DND-41 (cell line): ENCODE results near the gene COMP.

ENCODE experiments used
- ATAC-seq: fragments of 200-7000 bp; cut with Tn5 transposase; 3 replicates; pipeline ENCODE4 v1.9.1; 2021; ENCODE audit warnings: low read depth; ENCODE audit not compliant: insufficient read depth
- DNase-seq: peaks from one replicate; pipeline ENCODE4 v3.0.0-alpha.2; 2020
- H2AFZ ChIP-seq: 2 replicates; pipeline ENCODE4 v1.6.0; 2012; ENCODE audit warnings: low read depth, low read length
- H3K27ac ChIP-seq: 2 replicates; pipeline ENCODE4 v1.5.1; 2012; ENCODE audit warnings: low read length, inconsistent platforms
- H3K27me3 ChIP-seq: fragments of 200-600 bp; sonication (generic); 2 replicates; pipeline ENCODE4 v1.6.0; 2012; ENCODE audit warnings: low read length, mild to moderate bottlenecking, inconsistent platforms; ENCODE audit not compliant: insufficient read depth, poor library complexity
- H3K36me3 ChIP-seq: 2 replicates; pipeline ENCODE4 v1.5.1; 2012; ENCODE audit warnings: low read length, inconsistent platforms; ENCODE audit not compliant: insufficient read depth
- H3K4me1 ChIP-seq: 2 replicates; pipeline ENCODE4 v1.5.1; 2012; ENCODE audit warnings: mild to moderate bottlenecking, low read length; ENCODE audit not compliant: insufficient read depth
- H3K4me2 ChIP-seq: 2 replicates; pipeline ENCODE4 v1.6.0; 2012; ENCODE audit warnings: mild to moderate bottlenecking, moderate library complexity, low read length, inconsistent platforms; ENCODE audit not compliant: insufficient read depth
- H3K4me3 ChIP-seq, 2 experiments: fragments of 200-600 bp in 1 of 2; shearing (Covaris generic) in 1 of 2; 2 replicates each; pipeline ENCODE4 v1.5.1; 2012 to 2016; ENCODE audit warnings: inconsistent platforms in 2 of 2, low read length in 2 of 2, mild to moderate bottlenecking in 2 of 2, low read depth in 1 of 2, moderate library complexity in 1 of 2
- H3K79me2 ChIP-seq: 2 replicates; pipeline ENCODE4 v1.6.0; 2012; ENCODE audit warnings: low read length, inconsistent platforms; ENCODE audit not compliant: insufficient read depth
- H3K9ac ChIP-seq: 2 replicates; pipeline ENCODE4 v1.6.0; 2012; ENCODE audit warnings: low read depth, mild to moderate bottlenecking, inconsistent platforms, low read length, moderate library complexity
- H3K9me3 ChIP-seq: 2 replicates; pipeline ENCODE4 v1.5.1; 2012; ENCODE audit warnings: low read length, moderate library complexity, mild to moderate bottlenecking, inconsistent platforms; ENCODE audit not compliant: insufficient read depth, severe bottlenecking
- H4K20me1 ChIP-seq: 2 replicates; pipeline ENCODE4 v1.6.0; 2012; ENCODE audit warnings: low read length; ENCODE audit not compliant: insufficient read depth
- EZH2 ChIP-seq: IDR thresholded peaks from 3 replicates; pipeline ENCODE4 v1.6.1; 2012; ENCODE audit warnings: borderline replicate concordance, low read depth, mild to moderate bottlenecking, moderate library complexity, low read length, inconsistent platforms; ENCODE audit not compliant: severe bottlenecking
- TF ChIP-seq, protein P1 (sequence below): IDR thresholded peaks from 2 replicates; pipeline ENCODE4 v1.5.1; 2012; ENCODE audit warnings: borderline replicate concordance, low read length, moderate library complexity, mild to moderate bottlenecking; ENCODE audit not compliant: poor library complexity, severe bottlenecking; ENCODE audit errors: extremely low read depth

COMP gene

DNA sequence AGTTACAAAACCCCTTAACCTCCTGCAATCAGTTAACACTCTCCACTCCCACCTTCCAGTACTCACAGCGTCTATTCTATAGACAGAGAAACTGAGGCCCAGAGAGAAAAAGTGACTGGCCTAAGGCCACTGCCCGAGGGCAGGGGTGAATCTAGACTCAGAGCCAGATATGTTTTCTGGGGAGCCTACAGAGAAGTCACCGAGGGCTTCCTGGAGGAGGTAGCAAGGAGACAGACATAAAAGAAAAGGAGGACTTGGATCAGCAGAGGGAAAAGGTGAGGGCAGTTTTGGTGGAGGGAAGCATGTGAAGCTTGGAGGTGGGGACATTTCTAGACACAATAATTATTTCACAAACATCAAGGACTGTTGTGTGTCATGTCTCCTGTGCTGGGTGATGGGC is 1.6 kb upstream of the COMP start:
- no peak for TF ChIP-seq EZH2
- TF ChIP-seq, protein P1, sequence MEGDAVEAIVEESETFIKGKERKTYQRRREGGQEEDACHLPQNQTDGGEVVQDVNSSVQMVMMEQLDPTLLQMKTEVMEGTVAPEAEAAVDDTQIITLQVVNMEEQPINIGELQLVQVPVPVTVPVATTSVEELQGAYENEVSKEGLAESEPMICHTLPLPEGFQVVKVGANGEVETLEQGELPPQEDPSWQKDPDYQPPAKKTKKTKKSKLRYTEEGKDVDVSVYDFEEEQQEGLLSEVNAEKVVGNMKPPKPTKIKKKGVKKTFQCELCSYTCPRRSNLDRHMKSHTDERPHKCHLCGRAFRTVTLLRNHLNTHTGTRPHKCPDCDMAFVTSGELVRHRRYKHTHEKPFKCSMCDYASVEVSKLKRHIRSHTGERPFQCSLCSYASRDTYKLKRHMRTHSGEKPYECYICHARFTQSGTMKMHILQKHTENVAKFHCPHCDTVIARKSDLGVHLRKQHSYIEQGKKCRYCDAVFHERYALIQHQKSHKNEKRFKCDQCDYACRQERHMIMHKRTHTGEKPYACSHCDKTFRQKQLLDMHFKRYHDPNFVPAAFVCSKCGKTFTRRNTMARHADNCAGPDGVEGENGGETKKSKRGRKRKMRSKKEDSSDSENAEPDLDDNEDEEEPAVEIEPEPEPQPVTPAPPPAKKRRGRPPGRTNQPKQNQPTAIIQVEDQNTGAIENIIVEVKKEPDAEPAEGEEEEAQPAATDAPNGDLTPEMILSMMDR: no peak
- Histone ChIP-seq H4K20me1 (no peaks in the 10 kb centered on the region), H3K27me3 (no peaks in the 10 kb centered on the region), H3K9me3 (no peaks in the 10 kb centered on the region), H2AFZ (no peak overlapping the region), H3K36me3 (no peaks in the 10 kb centered on the region), H3K9ac (no peak overlapping the region), H3K4me1 (no peaks in the 10 kb centered on the region), H3K27ac (no peak overlapping the region), H3K79me2 (no peaks in the 10 kb centered on the region), H3K4me3 (no peak overlapping the region), H3K4me2 (no peak overlapping the region)
- ATAC-seq (no peak), DNase-seq (no peak)

DNA sequence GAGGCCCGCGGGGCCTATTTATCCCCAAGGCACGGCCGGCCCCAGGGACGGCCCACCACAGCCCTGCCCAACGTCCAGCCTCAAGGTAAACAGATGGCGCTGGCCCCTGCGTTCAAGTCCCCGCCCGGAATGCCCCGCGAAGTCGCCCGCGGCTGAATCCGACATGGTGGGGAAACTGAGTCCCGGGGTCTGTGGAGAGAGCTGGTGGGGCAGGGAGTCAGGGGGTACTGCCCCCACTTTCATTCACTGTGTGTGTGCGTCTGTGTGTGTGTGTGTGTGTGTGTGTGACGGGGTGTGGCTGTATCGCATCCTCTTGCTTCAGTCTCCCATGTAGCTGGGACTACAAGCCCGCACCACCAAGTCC is 192 bp upstream of the COMP start:
- DNase-seq: no peak
- H3K36me3 ChIP-seq: no peaks in the 10 kb centered on the region
- TF ChIP-seq EZH2: no peak
- TF ChIP-seq, protein P1: no peak
- H3K27ac ChIP-seq: no peak overlapping the region
- no peaks in the 10 kb centered on the region for H3K27me3 ChIP-seq
- H3K4me1 ChIP-seq: no peaks in the 10 kb centered on the region
- H3K79me2 ChIP-seq: no peaks in the 10 kb centered on the region
- no peak overlapping the region for H3K9ac ChIP-seq
- no peaks in the 10 kb centered on the region for H4K20me1 ChIP-seq
- no peak for ATAC-seq
- no peak overlapping the region for H3K4me2 ChIP-seq
- no peaks in the 10 kb centered on the region for H3K9me3 ChIP-seq
- H3K4me3 ChIP-seq: no peak overlapping the region
- no peak overlapping the region for H2AFZ ChIP-seq

DNA sequence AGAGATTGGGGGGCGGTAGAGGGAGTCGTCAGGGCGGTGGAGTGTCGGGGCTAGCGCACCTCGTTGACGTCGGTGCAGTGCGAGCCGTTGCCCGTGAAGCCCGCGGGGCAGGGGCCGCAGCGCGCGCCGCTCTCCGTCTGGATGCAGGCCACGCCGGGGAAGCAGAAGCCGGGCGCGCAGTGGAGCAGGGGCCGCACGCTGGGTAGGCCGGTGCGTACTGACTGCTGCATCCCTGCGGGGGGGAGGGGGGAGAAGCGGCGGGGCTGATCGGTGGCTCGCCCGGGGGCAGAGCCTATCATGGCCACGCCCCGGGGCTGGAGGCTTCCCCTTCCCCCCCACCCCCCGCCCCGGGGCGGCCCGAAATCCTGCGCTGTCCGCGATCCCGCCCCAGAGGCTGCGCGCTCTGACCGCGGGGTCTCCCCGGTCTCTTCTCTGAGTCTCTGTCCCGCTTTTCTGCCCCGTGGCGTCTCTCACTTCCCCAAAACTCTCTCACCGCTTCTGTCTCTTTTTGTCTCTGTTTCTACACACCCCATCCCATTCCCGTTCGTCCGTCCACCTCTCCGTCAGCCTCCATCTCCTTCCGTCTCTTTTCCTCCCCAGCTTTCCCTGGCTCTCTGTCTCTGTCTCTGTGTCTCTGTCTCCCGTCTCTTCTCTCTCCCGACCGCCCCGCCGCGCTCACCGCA is 1.1 kb downstream of the COMP start:
- ATAC-seq (no peak), DNase-seq (no peak)
- Histone ChIP-seq H3K27ac (no peak overlapping the region), H3K4me2 (no peak overlapping the region), H3K4me1 (no peaks in the 10 kb centered on the region), H3K27me3 (no peaks in the 10 kb centered on the region), H3K36me3 (no peaks in the 10 kb centered on the region), H2AFZ (no peak overlapping the region), H4K20me1 (0 out of 2 replicates have a peak, but pooled peaks cover 4% of the 10 kb centered on the region), H3K9ac (no peak overlapping the region), H3K4me3 (no peak overlapping the region), H3K79me2 (no peaks in the 10 kb centered on the region), H3K9me3 (no peaks in the 10 kb centered on the region)
- no peak for TF ChIP-seq EZH2
- TF ChIP-seq, protein P1: no peak
